GM03348 (cell line): ENCODE data around the gene SOHLH1.

Experiments used
- DNase-seq: peaks from one replicate; pipeline ENCODE4 v3.0.0; 2012; ENCODE audit warnings: low spot score

Gene SOHLH1

DNA sequence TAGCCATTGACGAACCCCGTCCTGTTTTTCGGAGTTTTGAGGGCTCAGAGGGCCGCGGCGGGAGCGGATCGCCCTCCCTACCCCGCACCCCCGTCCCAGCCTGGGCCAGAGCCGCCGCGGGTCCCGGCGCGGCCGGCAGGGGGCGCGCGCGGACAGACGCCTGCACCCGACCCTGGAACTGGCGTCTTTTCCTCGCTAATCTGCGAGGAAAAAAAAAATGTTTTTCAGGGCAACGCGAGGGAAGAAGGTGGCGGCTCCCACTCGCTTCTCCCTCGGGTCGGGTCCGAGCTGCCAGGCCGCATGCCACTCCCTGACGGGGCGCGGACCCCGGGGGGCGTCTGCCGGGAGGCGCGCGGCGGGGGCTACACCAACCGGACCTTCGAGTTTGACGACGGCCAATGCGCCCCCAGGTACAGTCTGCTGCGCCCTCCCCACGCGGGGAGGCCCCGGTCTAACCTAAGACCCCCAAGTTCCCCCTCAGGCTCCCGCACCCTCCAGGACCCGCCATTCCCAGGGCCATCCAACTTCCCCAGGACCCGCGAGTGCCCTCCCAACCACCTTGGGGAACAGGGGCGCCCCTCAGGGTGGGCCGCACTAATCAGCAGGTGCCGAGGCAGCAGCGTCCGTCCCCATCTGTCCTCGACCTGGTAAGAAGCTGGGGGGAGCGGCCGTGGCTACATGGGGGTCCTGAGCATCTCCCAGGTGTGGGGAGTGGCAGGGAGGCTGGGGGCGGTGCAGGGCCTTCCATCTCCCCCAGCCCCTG, 2.9 kb upstream of the SOHLH1 start, which contains the start of gene KCNT1:
Gene KCNT1, plus strand, starts transcription at position 227 of the 763 bp plus-strand sequence. Its CDS starts 74 bp downstream, at position 301.
- DNase-seq, result peak; percentile 97

DNA sequence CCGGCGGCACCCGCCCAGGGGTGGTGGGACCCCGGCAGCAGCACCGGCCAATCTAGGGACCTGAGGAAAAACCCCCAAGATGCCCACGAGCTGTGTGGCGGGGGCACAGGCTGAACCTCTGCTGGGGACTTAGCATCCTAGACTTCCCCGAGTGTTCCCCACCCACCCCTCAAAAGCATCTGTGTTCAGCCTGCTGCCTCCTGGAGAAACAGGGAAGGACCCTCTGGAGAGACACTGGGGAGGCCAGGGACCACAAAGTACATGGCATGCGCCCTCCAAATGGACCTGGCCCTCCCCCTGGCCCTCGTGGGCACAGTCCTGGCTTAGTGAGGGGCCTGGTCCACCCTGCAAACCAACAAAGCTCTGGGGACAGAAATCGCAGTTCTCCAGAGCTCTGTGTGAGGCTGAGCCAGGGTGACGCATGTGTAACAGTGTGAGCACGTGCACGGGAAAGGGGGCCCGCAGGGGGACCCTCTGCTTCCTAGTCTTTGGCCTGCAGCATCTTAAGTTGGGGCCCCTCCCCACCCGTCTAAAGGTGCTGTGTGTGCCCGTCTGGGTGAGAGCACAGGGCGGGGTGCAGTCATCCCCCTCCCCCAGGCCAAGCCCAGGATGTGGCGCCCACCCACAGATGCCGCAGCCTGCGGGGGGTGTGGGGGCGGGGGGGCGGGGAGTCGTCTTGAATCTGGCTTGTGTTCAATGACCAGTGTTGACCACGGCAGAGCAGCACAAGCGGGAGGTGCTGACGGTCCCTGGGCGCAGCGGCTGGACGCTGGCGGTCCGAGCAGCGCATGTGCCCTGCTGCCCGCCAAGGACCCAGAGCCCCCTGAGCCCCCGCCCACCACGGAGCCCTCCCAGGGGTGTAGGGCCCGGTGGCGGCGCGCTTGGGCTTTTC, 2.0 kb upstream of the SOHLH1 start:
- DNase-seq, result no peak

DNA sequence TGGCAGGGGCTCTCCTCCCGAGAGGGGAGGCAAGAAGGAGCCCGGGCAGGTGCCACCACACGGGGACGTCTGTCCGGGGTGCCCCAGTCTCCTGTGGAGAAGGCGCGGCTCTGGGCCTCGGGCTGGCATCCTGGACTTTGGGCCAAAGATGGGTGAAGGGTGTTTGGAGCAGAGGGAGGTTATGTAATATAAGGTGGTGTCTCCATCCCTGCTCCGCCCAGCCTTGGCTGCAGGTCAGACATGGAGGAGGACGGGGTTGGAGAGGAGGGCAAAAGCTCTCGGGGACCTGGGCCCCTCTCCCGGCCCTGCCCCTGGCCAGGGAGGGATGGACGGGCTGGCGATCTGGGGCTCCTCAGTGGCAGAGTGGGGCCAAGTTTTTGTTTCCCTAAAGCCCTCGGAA, 1.2 kb upstream of the SOHLH1 start:
- no peak for DNase-seq

DNA sequence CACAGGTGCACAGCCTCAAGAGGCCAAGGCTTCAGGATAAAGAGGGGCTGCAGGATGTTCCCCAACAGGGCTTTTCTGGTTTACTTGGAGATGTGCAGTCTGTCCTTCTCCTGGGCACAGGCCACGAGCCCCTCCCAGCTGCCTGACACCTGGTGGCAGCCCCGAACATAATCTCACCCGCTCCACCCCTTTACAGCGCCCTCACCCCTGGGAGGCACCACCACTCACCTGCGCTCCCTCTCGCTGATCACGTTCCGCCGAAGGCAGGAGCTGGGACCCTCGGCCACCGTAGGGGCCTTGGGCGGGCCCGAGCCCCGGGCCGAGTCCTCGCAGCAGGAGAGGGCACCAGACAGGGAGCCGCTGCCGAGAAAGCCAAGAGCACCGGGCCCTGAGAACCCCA, 514 bp downstream of the SOHLH1 start:
- no peak for DNase-seq

DNA sequence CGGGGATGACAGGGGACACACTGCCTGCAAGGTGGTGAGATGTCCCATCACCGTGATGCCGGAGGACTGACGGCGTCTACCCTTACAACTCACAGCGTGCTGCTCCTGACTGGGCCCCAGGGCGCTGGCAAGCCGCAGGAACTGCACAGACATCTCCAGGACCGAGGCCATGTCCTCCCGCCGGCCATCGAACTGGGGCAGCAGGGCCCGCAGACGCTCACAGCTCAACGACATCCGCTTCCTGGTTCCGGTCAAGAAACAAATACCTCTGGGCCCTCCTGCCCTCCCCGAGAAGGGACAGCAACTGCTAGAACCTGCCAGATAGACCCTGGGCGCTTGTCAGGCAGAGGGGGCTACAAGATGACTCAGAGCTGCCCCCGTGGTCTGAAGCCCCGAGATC, 1.0 kb downstream of the SOHLH1 start:
- no peak for DNase-seq

DNA sequence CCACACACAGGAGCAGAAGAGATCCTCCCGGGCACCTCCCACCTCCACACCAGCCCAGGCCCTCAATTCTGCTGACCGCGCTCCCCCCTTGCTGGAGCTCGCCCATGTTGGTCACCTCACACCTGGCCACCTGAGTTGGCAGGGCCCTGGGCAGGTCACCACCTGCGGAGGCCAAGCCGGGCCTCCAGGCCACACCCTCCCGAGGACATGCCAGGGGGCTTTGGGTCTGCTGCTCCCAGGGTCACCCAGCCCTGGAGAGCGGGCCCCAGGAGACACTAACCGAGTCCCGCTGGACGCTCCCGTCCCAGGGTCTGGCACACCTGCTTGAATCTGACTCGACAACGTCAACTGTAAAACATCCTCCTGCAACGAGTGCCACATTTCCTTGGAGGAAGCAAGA, 2.1 kb downstream of the SOHLH1 start:
- DNase-seq, result no peak

DNA sequence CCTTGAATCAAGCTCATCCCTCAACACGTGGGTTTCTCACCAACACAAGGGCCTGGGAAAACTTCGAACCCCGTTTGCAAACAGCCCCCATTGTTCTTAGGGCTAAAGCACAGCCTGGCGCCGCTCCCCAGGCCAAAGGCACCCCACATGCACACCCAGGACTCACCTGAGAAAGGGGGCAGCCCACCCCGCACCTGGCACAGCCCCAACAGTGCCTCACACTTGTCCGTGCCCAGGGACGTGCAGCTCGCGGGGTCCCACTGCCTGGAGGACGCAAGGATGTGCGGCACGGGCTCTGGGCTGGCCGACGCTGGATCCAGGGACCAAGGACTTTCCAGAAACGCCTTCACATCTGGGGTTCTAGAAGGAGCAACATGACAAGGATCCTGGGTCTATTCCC, 2.8 kb downstream of the SOHLH1 start:
- DNase-seq, result no peak

DNA sequence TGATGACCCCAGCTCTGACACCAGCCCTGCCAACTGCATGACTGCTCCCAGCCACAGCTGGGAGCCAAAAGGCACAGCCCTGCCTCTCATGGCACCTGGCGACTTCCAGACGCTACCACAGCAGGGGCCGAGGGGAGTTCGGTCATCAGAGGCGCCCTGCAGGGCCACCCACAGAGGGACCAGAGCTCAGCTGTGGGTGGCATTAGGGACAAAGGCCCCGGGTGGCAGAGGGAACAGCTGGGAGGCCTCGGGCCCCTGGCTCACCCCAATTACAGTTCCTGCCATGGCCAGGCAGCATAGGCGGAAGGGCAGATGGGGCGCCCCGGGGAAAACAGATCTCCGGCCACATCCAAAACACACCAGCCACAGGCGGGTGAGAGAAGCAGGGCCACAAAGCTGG, 3.6 kb downstream of the SOHLH1 start:
- DNase-seq, result no peak

DNA sequence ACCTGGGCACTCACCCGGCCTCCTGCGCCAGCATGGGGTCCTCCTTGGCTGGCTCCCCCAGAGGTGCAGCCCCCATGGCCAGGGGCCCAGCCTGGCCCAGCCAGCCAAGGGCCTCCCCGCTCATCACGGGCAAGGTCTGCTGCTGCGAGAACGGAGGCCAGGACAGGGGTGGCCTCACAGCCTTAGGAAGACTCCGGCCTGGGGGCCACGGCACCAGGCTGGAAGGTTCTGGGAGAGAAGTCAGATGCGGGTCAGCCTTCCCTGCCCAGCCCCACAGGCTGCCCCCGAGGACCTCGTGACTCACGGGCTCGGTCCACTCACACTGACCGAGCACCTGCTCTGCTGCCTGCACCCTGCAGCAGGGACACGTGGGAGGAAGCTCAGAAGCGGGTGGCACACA, 4.2 kb downstream of the SOHLH1 start:
- DNase-seq, result no peak

DNA sequence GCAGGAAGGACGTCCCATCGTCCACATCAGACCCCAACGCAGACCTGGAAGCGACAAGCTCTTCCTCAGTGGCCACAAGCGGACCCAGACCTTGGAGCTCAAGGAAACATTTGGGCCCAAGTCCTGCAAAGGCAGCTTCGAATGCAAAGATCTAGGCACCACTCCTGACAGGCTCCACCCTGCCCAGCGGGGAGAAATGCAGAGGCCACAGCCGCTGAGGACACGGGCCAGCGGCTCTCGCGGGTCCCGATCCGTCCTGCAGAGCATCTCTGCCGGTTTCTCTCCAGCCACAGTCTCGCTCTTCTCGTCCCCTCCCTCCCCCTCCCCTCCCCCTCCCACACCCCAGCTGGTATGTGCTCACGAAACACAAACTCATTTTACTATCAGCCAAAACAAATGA, 4.9 kb downstream of the SOHLH1 start:
- no peak for DNase-seq

DNA sequence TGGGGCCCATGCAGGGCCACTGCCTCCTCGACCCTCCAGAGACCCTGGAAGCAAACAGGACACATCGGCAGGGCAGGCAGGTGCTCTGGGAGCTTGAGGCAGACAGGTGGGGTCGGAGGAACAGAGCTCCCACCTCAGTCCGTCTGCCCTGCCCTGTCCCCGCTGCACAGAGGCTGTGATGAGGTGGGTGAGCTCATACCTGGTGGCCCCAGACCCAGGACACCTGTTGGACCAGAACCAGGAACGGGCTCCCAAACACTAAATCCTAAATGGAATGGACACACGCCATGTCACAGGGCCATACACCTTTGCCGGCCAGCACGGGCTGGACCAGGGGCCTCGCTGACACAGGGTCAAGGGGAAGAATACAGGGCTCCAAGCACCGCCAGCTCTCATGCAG, 5.5 kb downstream of the SOHLH1 start:
- no peak for DNase-seq

DNA sequence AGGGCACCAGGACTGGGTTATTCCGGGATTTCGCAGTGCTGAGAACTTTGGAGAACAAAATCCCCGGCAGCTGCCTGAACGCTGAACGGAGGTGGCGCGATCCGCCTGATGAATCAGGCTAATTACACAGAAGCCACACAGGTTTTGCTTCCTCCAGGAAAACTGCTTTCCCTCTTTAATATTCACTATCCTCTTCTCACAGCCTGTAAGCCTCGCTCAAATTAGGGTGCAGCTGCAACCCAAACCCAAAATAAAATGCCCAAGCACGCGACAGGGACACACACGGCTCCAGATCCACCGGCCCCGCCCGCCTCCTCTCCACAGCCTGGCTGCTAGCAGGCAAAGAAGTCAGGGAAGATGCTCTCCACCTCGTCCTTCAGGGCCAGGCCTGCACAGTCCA, 6.0 kb downstream of the SOHLH1 start:
- DNase-seq, result no peak

DNA sequence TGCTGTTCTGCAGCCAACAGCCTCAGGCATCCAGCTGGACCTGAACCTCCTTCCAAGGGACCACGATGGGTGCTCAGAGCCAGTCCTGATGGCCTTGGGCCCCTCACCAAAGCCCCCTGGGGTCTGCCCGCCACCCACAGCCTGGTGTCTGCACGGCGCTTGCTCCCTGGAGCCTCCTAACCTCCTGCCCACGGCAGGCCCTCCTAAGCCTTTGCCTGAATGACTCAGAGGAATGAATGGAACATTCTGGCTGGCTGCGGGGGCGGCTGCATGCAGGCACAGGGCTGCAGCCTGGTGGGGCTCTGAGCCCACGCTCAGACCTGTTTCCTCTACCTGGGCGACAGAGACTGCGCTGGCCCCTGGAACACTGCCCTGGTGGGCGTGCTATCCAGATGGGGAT, 6.9 kb downstream of the SOHLH1 start:
- DNase-seq, result no peak

DNA sequence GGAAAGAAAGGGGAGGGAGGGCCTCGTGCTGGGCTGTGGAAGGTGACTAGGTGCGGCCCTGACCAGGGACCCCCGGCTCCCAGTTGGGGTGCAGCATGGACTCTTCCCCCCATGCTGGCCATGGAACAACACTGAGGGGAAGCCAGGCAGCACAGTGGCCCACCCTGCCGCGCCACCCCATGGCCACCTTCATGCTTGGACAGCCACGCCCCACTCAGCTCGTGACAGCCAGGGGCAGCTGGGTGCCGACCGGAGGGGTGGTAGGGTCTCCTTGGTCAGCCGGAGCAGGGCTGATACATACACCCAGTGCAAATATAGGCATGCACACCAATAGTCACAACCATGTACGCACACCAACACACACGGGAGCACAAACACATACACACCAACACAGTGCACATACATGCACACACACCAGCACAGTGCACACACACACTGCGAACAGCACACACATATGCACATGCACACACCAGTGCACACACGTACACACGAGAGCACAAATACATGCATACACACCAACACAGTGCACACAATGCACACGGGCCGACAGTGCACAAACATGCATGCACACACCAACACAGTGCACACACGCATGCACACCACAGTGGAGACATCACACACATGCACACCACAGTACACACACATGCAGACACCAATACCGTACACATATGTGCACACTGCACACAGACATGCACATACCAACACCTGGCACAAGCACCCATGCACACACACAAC, 8.3 kb downstream of the SOHLH1 start:
- no peak for DNase-seq

DNA sequence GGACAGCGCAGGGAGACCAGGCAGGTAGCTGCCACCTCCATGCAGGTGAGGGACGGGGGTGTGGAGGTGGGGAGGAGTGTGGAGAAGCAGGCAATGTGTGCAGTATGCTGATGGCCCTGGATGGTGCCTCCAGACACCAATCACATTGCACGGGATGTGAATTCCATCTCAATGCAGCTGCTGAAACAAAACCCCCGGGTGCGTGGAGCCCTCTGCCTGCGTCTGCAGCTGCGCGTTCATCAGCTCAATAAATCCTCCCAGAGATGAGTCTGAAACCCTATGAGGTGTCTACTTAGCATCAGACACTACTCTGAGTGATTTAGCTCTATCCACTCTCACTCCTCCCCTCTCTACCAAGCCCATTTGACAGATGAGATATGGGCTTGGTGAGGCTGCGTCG, 10.3 kb downstream of the SOHLH1 start:
- DNase-seq, result no peak

DNA sequence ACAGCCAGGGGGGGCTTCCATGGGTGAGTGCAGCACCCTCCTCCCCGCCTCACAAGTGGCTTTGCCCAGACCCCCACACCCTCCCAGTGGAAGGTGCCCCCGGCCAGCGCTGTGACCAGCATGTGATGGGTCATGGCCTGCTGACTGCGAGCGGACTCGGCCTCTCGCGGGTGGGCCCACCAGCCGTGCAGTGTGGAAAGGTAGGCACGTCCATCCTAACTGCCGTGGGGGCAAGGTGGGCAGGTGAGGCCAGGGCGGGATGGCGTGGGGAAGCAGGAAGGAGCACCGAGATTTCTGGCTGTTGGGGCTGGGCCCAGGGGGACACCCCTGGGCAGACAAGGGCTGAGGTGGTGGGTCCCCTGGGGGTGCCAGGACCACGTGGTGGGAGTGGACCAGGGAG, 12.1 kb downstream of the SOHLH1 start:
- DNase-seq, result no peak

DNA sequence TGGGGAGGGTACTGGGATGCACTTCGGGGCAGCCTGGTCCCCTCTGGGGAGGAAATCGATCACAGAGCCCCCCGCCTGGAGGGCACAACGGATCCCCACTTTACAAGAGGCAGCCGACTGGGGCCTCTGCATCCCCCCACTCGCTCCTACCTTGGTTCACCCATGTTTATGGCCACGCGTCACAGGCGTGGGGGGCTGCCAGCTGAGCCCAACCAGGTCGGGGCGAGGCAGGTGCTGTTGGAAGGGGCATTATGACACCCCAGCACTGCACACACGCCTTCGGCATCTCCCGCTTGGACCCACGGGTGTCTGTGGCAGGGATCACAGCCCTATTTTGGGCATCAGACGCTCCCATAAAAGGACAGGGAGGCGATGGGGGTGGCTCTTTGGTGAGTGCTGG, 14.6 kb downstream of the SOHLH1 start:
- no peak for DNase-seq

DNA sequence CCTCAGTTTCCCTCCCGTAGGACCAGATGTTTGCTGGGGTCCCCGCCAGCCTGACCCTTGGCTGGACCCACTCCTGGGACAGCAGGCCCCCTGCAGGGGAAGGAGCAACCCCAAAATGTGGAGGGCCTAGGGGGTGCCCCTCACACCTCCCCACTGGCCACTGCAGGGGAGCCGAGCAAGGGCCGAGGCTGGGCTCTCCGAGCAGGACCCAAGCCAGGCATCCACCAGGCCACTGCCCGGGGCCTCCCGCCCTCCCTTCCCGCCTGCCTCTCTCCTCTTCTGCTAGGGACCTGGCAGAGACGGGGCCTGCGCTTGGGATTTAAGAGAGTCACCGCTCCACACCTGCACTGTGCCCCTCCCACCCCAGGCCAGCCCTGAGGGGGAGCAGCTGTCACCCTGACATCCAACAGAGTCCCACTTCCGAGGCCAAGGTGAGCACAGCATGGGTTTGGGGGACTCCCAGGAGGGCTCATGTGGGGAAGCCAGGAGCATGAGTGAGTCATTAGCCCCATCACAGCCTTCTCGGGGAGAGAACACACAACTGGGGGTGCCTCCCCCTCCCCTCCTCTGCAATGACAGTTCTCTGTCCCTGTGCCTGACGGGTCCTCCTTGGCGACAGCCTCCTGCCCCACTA, 15.8 kb downstream of the SOHLH1 start:
- DNase-seq, result no peak

DNA sequence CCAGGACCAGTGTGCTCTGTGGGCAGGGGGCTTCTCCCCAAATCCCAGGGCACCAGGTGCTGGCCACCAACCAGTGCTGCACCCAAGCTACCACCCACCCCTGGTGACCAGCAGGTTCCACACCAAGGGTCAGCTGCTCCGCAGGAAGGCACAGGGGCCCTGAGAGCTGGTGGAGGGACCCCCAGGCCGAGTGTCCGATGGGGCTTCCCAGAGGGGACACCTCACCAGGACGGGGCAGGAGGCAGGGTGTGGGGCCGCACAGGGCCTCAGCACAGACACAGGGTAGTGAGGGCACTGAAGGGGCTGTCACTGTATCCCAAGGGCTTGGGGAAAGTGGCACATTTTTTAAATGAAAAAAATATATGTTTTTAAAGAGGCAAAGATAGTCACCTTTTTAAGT, 18.1 kb downstream of the SOHLH1 start:
- DNase-seq, result no peak

DNA sequence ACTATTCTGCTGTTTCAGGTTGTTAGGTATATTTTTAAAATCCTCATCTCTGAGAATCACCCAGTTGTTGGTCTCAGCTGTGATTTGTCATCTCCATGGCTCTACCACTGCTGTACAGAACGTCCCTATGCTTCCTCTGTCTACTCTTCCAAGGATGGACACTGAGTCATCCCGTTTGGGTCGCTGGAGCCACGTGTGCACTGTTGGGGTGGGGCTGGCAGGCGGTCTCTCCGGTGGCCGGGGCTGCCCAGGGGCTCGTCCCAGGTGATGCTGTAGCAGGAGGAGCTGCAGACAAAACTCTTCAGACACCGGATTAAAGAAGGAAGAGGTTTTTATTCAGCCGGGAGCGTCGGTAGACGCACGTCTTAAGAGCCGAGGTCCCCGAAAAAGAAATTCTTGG, 19.2 kb downstream of the SOHLH1 start:
- no peak for DNase-seq

DNA sequence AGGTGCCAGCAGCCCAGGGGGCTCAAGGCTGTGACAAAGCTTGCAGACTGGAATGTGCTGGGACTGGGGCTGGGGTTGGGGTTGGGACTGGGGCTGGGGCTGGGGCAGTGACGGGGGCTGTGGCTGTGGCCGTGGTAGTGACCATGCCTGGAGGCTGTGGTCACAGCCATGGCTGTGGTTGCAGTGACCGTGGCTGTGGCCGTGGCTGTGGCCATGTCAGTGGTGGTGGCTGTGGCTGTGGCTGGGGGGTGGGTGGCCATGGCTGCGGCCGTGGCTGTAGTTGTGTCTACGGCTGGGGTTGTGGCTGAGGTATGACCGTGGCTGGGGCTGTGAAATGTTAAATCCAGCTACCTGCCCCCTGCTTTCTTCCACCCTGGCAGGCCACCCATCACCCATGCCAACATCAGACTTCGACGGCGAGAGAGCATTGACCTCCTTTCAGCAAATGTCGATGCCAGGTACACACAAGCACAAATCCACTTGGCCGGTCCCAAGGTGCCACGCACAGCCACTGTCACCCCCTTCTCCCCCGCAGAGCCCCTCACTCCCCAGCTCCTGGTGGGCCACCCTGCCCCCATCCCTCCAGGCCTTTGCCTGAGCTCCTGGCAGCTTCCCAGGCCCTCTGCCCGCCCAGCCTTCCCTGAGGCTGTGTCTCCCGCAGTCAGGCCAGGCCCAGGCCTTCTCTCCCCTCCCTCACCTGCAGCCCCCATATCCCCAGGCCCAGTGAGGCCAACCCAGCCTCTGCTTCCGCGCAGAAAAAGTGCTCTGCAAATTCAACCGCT, 20.9 kb downstream of the SOHLH1 start:
- no peak for DNase-seq
